ENCODE measurements around the gene SARM1.

- no peak for TF ChIP-seq CTCF (conservative IDR thresholded peaks at IDR 0.05; ENCODE audit: low read depth, low read length)
- no peak for TF ChIP-seq EZH2 (IDR thresholded peaks at IDR 0.05; ENCODE audit: borderline replicate concordance, low read depth, low read length, poor library complexity, severe bottlenecking)
Measured at GRCh38 chr17:28339431-28339830, 32.1 kb upstream of the SARM1 start.

All from A673 (cell line).